ENCODE data around the gene PSMA7.

PSMA7 gene

DNA sequence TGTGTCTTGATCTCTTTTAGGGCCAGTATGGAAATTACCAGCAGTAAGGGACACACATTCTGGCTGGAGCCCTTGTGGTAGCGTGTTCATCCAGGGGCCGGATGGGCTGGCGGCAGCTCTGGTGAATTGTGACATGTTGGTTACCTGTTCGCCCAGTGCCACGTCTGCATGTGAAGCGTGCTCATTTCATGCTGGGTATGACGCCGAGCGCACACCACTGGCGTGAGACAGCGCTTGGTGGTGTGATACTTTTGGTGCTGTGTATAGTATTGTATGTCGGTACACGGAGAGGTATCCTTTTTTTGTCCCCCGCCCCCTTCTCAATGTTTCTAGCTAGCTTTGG, 35.9 kb upstream of the PSMA7 start:
- no peak overlapping the region for H3K9ac ChIP-seq (ENCODE audit: low read length)
- H3K4me1 ChIP-seq (ENCODE audit: insufficient read depth, low read length) = peaks cover 13% of the 10 kb centered on the region
- no peaks in the 10 kb centered on the region for H3K27me3 ChIP-seq (ENCODE audit: control insufficient read depth in 1 of 2, insufficient read depth in 2 of 2, low read length in 2 of 2)
- peaks cover 6% of the 10 kb centered on the region for H3K36me3 ChIP-seq (ENCODE audit: insufficient read depth, low read length)
- H3K4me3 ChIP-seq (ENCODE audit: low read depth in 1 of 2, low read length in 2 of 2) = no peak overlapping the region
- no peak overlapping the region for H3K27ac ChIP-seq (ENCODE audit: low read depth, low read length)
- no peaks in the 10 kb centered on the region for H3K9me3 ChIP-seq (ENCODE audit: low read length)

DNA sequence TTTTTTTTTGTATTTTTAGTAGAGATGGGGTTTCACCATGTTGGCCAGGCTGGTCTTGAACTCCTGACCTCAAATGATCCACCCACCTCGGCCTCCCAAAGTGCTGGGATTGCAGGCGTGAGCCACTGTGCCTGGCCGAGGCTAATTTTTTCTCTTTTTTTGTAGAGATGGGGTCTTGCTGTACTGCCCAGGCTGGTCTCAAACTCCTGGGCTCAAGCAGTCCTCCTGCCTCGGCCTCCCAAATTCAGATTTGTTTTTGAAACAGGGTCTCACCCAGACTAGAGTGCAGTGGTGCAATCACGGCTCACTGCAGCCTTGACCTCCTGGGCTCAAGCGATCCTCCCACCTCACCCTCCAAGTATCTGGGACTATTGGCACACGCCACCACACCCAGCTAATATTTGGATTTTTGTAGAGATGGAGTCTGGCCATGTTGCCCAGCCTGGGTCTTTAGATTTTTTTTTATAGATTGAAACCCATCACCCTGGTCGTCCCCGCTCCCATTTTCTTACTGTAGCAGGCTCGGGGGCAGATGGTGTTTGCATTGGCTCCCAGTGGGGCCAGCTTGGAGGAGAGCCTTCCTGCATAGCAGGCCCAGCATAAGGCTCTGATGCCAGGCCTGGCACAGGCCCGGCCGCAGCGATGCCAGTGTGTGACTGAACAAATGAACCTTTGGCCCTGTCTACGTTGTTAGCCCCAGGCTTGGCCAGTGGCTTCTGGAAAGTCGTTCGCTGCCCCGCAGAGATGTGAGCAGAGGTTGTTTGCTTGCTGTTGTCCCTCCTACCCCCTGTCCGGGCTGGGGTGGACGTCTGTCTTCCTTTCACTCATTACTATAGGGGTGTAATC, 35.3 kb upstream of the PSMA7 start:
- Histone ChIP-seq H3K4me3 (ENCODE audit: low read depth in 1 of 2, low read length in 2 of 2) (no peak overlapping the region), H3K4me1 (ENCODE audit: insufficient read depth, low read length) (peaks cover 7% of the 10 kb centered on the region), H3K9me3 (ENCODE audit: low read length) (no peaks in the 10 kb centered on the region), H3K36me3 (ENCODE audit: insufficient read depth, low read length) (peaks cover 6% of the 10 kb centered on the region), H3K27ac (ENCODE audit: low read depth, low read length) (no peak overlapping the region), H3K9ac (ENCODE audit: low read length) (no peak overlapping the region), H3K27me3 (ENCODE audit: control insufficient read depth in 1 of 2, insufficient read depth in 2 of 2, low read length in 2 of 2) (no peaks in the 10 kb centered on the region)

DNA sequence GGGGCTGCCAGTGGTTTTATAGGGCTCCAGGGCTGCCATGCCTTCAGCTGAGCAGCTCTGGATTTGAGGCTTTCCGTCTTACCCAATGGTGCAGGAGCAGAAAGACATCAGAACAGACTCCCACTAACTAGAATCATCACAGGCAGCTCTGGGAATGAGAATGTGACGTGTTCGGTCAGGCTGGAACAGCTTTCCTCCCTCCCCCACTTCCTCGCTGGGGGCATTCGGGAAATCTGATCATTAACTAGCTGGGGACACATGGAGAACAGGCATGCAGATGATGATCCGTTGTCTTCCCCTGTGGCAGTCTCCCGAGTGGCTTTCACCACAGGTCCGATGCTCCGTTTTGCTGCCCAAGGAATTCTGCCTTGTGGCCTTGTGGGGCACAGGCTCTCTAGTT, 34.1 kb upstream of the PSMA7 start:
- Histone ChIP-seq H3K9ac (ENCODE audit: low read length) (no peak overlapping the region), H3K27me3 (ENCODE audit: control insufficient read depth in 1 of 2, insufficient read depth in 2 of 2, low read length in 2 of 2) (no peaks in the 10 kb centered on the region), H3K4me1 (ENCODE audit: insufficient read depth, low read length) (peaks cover 5% of the 10 kb centered on the region), H3K36me3 (ENCODE audit: insufficient read depth, low read length) (peaks cover 6% of the 10 kb centered on the region), H3K4me3 (ENCODE audit: low read depth in 1 of 2, low read length in 2 of 2) (no peak overlapping the region), H3K9me3 (ENCODE audit: low read length) (no peaks in the 10 kb centered on the region), H3K27ac (ENCODE audit: low read depth, low read length) (no peak overlapping the region)

DNA sequence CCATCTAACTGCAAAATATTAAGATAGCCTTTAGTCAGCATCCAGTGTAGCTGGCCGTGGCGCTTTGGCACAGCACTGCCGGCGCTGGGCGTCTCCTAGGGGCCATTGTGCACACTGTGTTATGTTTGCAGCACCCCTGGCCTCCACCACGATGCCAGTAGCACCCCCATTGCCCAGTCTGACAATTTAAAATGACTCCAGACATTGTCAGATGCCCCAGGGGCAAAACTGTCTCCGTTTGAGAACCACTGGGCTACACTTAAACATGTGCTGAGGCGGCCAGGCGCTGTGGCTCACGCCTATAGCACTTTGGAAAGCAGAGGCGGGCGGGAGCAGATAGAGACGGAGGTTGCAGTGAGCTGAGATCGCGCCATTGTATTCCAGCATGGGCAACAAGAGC, 33.7 kb upstream of the PSMA7 start:
- H3K27ac ChIP-seq (ENCODE audit: low read depth, low read length) = no peak overlapping the region
- H3K27me3 ChIP-seq (ENCODE audit: control insufficient read depth in 1 of 2, insufficient read depth in 2 of 2, low read length in 2 of 2) = no peaks in the 10 kb centered on the region
- peaks cover 6% of the 10 kb centered on the region for H3K36me3 ChIP-seq (ENCODE audit: insufficient read depth, low read length)
- H3K4me1 ChIP-seq (ENCODE audit: insufficient read depth, low read length) = peaks cover under 1% of the 10 kb centered on the region
- no peaks in the 10 kb centered on the region for H3K9me3 ChIP-seq (ENCODE audit: low read length)
- no peak overlapping the region for H3K9ac ChIP-seq (ENCODE audit: low read length)
- no peak overlapping the region for H3K4me3 ChIP-seq (ENCODE audit: low read depth in 1 of 2, low read length in 2 of 2)

DNA sequence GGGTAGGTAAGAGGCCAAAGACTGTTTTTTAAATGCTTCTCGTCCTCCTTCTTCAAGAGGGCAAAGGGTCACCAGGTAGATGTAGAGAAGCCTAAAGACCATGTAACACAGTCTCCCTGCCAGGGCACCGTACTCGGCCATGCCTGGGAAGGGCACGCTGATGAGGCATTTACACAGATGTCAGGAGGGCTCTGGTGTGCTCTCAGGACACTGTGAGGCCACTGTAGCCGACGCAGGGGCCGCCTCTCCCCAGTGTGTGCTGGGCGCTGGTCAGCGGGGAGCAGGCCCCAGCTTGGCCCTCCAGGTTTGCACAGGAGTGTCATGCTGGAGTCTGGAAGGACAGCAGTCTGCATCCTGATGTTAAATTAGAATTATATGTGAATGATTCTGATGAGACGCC, 32.5 kb upstream of the PSMA7 start:
- no peaks in the 10 kb centered on the region for H3K9me3 ChIP-seq (ENCODE audit: low read length)
- H3K36me3 ChIP-seq (ENCODE audit: insufficient read depth, low read length) = peaks cover 6% of the 10 kb centered on the region
- H3K4me3 ChIP-seq (ENCODE audit: low read depth in 1 of 2, low read length in 2 of 2) = no peak overlapping the region
- H3K27me3 ChIP-seq (ENCODE audit: control insufficient read depth in 1 of 2, insufficient read depth in 2 of 2, low read length in 2 of 2) = no peaks in the 10 kb centered on the region
- H3K4me1 ChIP-seq (ENCODE audit: insufficient read depth, low read length) = no peaks in the 10 kb centered on the region
- H3K27ac ChIP-seq (ENCODE audit: low read depth, low read length) = no peak overlapping the region
- H3K9ac ChIP-seq (ENCODE audit: low read length) = no peak overlapping the region

DNA sequence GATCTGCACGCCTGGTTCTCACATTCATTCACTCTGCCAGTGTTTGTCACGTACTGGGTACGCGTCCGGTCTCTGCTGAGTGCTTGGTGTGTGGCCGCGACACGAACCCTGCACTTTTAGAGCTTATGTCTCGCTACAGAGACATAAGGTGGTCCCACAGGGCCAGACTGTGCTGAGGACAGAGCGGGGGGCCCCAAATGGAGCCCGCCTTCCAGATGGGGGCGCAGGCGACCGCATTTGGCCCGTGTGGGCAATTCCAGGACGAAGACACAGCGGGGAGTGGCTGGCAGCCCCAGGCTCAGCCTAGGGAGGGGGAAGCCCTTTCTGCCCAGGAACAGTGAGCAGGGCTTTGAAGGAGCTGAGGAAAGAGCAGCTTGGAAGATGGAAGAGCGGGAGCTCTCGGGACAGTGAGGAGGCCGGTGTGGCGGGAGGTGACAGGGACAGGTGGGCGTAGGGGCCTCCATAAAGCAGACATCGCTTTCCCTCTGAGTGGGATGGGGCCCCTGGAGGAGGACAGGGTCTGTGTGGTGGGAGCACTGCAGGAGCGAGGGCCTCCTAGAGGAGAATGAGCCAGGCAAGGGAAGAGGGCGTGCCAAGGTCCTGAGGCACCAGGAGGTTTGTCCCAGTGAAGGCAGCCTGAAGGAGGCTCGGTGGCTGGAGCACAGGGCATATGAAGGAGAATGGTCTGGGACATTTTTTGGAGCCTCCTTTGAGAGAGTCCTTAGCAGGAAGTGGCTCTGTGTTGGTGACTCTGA, 31.9 kb upstream of the PSMA7 start:
- no peaks in the 10 kb centered on the region for H3K4me1 ChIP-seq (ENCODE audit: insufficient read depth, low read length)
- H3K27me3 ChIP-seq (ENCODE audit: control insufficient read depth in 1 of 2, insufficient read depth in 2 of 2, low read length in 2 of 2) = no peaks in the 10 kb centered on the region
- H3K9me3 ChIP-seq (ENCODE audit: low read length) = no peaks in the 10 kb centered on the region
- no peak overlapping the region for H3K4me3 ChIP-seq (ENCODE audit: low read depth in 1 of 2, low read length in 2 of 2)
- H3K36me3 ChIP-seq (ENCODE audit: insufficient read depth, low read length) = peaks cover 6% of the 10 kb centered on the region
- H3K9ac ChIP-seq (ENCODE audit: low read length) = no peak overlapping the region
- no peak overlapping the region for H3K27ac ChIP-seq (ENCODE audit: low read depth, low read length)

DNA sequence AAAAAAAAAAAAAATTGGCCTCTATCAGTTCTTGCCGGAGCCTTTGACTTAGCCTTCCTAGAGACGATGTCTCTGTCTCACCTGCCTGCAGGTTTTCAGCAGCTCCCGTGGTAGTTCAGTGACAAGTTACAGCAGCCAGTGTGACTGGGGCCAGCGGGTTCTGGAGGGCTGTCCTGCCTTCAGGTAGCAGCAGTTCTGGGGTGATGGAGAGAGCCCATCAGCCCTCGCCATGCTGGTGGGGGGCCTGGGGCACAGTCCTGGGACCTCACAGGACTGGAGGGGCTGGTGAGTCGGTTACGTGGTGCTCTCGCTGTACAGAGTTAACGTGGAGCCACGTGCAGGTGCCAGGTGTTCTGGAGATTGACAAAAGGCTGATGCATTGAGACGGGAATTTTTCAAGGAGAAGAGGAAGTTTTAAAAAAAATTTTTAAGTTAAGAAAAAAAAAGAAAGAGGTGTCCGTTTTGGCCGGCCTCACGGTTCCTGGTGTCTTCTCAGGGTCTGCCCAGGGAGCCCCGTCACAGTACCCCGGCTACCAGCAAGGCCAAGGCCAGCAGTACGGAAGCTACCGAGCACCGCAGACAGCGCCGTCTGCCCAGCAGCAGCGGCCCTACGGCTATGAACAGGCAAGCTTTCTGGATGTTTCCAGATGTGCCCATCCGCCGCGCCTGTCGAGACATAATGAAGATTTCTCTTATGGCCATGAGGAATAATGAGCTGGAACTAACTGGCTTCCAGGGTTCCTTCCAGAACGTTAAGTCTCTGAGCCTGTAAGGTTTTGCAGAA, 31.0 kb upstream of the PSMA7 start:
- Histone ChIP-seq H3K9ac (ENCODE audit: low read length) (no peak overlapping the region), H3K4me1 (ENCODE audit: insufficient read depth, low read length) (no peaks in the 10 kb centered on the region), H3K27ac (ENCODE audit: low read depth, low read length) (no peak overlapping the region), H3K27me3 (ENCODE audit: control insufficient read depth in 1 of 2, insufficient read depth in 2 of 2, low read length in 2 of 2) (no peaks in the 10 kb centered on the region), H3K36me3 (ENCODE audit: insufficient read depth, low read length) (peaks cover 6% of the 10 kb centered on the region), H3K9me3 (ENCODE audit: low read length) (no peaks in the 10 kb centered on the region), H3K4me3 (ENCODE audit: low read depth in 1 of 2, low read length in 2 of 2) (no peak overlapping the region)

DNA sequence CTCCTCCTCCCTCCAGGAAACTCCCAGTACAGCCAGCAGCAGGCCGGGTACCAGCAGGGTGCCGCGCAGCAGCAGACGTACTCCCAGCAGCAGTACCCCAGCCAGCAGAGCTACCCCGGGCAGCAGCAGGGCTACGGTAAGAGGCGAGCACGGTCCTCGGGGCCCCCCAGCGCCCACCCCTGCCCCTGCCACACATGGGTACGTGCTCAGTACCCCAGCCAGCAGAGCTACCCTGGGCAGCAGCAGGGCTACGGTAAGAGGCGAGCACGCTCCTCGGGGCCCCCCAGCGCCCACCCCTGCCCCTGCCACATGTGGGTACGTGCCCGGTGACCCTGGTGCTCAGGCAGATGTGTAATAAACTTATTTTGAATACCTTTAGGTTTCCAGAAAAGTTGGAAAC, 29.5 kb upstream of the PSMA7 start:
- Histone ChIP-seq H3K9ac (ENCODE audit: low read length) (no peak overlapping the region), H3K27ac (ENCODE audit: low read depth, low read length) (no peak overlapping the region), H3K27me3 (ENCODE audit: control insufficient read depth in 1 of 2, insufficient read depth in 2 of 2, low read length in 2 of 2) (no peaks in the 10 kb centered on the region), H3K36me3 (ENCODE audit: insufficient read depth, low read length) (peaks cover 10% of the 10 kb centered on the region), H3K9me3 (ENCODE audit: low read length) (no peaks in the 10 kb centered on the region), H3K4me1 (ENCODE audit: insufficient read depth, low read length) (no peaks in the 10 kb centered on the region), H3K4me3 (ENCODE audit: low read depth in 1 of 2, low read length in 2 of 2) (no peak overlapping the region)

DNA sequence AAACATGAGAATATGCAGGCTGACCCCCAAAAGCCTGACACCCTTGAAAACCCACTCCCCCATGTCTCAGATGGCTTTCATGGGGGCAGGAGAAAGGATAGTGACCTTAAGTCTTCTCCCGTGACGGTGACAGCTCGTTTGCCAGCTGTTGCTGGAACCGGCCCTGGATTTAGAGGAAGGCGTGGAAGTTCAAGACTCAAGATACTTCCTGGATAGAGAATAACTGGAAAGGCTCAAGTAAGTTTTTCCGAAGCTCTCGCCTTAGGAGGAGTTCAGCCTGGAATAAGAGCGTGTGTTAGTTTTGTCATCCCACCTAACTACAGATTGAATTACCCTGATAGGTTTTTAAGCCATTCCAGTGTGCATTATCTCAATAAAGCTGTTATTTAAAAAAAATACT, 28.1 kb upstream of the PSMA7 start:
- H3K27me3 ChIP-seq (ENCODE audit: control insufficient read depth in 1 of 2, insufficient read depth in 2 of 2, low read length in 2 of 2) = no peaks in the 10 kb centered on the region
- no peak overlapping the region for H3K9ac ChIP-seq (ENCODE audit: low read length)
- H3K36me3 ChIP-seq (ENCODE audit: insufficient read depth, low read length) = peaks cover 12% of the 10 kb centered on the region
- H3K4me1 ChIP-seq (ENCODE audit: insufficient read depth, low read length) = no peaks in the 10 kb centered on the region
- no peak overlapping the region for H3K27ac ChIP-seq (ENCODE audit: low read depth, low read length)
- H3K4me3 ChIP-seq (ENCODE audit: low read depth in 1 of 2, low read length in 2 of 2) = no peak overlapping the region
- no peaks in the 10 kb centered on the region for H3K9me3 ChIP-seq (ENCODE audit: low read length)

DNA sequence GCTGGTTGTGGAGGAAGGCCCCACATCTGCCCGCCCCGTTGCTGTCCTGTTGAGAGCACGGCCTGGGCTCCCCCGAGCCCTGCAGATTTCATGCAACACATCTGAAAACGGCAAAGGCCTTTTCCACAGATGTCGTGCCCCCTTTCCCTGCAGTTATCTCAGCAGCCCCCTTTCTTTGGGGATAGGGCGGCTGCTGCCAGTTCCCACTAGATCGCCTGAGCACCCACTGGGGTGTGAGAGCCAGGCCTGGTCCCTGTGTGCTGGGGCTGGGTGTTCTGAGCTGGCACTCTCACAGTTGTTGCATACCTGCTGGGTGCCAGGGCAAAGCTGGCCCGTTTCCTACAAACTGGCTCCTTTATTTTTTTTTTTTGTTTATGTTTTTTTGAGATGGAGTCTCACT, 27.3 kb upstream of the PSMA7 start:
- no peaks in the 10 kb centered on the region for H3K4me1 ChIP-seq (ENCODE audit: insufficient read depth, low read length)
- H3K27ac ChIP-seq (ENCODE audit: low read depth, low read length) = no peak overlapping the region
- H3K9me3 ChIP-seq (ENCODE audit: low read length) = no peaks in the 10 kb centered on the region
- H3K36me3 ChIP-seq (ENCODE audit: insufficient read depth, low read length) = peaks cover 18% of the 10 kb centered on the region
- no peaks in the 10 kb centered on the region for H3K27me3 ChIP-seq (ENCODE audit: control insufficient read depth in 1 of 2, insufficient read depth in 2 of 2, low read length in 2 of 2)
- H3K9ac ChIP-seq (ENCODE audit: low read length) = no peak overlapping the region
- H3K4me3 ChIP-seq (ENCODE audit: low read depth in 1 of 2, low read length in 2 of 2) = no peak overlapping the region

DNA sequence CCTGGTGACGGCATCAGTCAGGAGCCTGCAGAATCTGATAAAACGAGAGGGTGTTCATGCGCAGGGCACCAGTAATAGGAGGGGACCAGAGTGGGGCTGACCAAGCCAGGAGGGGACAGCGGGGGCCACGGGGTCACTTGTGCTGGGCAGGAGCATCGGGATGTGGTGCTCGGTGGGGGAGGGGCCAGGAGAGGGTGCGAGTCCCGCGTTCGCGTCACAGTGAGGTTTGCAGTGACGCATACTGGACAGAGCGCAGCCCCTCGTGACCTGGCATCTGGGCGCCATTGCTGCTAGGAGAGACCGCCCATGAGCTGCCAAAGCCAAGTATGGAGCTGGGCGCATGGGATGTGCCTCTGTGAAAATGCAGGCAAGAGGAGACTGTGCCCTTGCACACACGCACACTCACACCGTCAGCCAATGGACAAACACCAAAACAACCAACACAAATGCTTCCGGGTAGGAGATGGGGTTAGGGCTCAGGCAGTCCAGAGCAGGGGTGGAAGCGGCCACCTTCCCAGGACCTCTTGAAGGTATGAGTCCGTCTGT, 25.8 kb upstream of the PSMA7 start:
- Histone ChIP-seq H3K9me3 (ENCODE audit: low read length) (no peaks in the 10 kb centered on the region), H3K4me3 (ENCODE audit: low read depth in 1 of 2, low read length in 2 of 2) (no peak overlapping the region), H3K4me1 (ENCODE audit: insufficient read depth, low read length) (no peaks in the 10 kb centered on the region), H3K27me3 (ENCODE audit: control insufficient read depth in 1 of 2, insufficient read depth in 2 of 2, low read length in 2 of 2) (no peaks in the 10 kb centered on the region), H3K36me3 (ENCODE audit: insufficient read depth, low read length) (peaks cover 28% of the 10 kb centered on the region), H3K27ac (ENCODE audit: low read depth, low read length) (no peak overlapping the region), H3K9ac (ENCODE audit: low read length) (no peak overlapping the region)
